ENCODE data around the gene SV2B. TPM values are rescaled to one million over a fixed set of nuclear protein-coding genes. Genes with fewer than 3 reads are reported as not detected.

The SV2B gene
- polyA plus RNA-seq, 1 donor = 2.4 TPM

DNA sequence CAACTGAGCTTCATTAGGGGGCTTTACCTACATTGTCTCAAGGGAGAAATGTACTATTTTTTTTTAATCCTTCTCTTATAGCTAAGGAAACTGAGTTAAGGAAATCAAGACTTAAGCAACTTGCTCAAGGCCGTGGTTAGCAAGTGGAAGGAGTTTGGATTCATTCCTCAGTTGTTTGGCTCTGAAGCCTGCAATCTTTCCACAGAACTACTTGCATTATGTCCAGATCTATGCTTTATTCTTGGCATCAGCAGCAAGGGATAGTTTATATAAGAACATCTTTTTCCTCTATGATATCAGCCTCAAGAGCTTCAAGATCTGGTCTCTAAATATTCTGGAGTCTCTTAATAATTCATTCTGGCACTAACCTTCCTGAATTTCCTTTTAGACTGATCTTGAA is 182.4 kb downstream of the SV2B start:
- DNase-seq = no peak
- H3K27me3 ChIP-seq (ENCODE audit: control insufficient read depth, insufficient read depth, low read length) = peaks cover 5% of the 10 kb centered on the region
- no peaks in the 10 kb centered on the region for H3K36me3 ChIP-seq (ENCODE audit: control insufficient read depth, insufficient read depth, low read length)
- 50% methylated on average over 1 of the region's 1 CpG for WGBS (ENCODE audit: insufficient coverage, low lambda C conversion rate)
- H3K9me3 ChIP-seq (ENCODE audit: control insufficient read depth, low read depth, low read length) = no peaks in the 10 kb centered on the region
- no peak overlapping the region for H3K27ac ChIP-seq (ENCODE audit: low read length)
- no peaks in the 10 kb centered on the region for H3K4me1 ChIP-seq (ENCODE audit: control insufficient read depth, insufficient read depth, low read length)
- no peak overlapping the region for H3K4me3 ChIP-seq (ENCODE audit: low read length)

DNA sequence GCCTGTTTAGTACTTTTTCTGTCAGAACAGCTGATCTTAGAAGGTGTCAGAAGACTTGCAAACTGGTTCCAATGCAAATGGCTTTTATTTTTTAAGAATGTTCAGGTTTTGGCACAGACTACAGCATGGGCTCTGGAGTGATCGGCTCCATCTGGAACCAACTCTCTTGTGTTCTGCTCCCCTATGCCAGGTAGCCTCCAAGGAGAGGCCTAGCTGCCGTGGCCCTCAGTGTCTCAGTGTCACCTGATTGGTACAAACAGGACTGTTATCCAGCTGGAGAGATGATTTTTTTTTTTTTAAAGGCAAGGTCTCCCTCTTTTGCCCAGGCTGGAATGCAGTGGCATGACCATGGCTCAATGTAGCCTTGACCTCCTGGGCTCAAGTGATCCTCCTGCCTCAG is 183.1 kb downstream of the SV2B start:
- H3K27ac ChIP-seq (ENCODE audit: low read length) = no peak overlapping the region
- peaks cover 9% of the 10 kb centered on the region for H3K27me3 ChIP-seq (ENCODE audit: control insufficient read depth, insufficient read depth, low read length)
- no peak overlapping the region for H3K4me3 ChIP-seq (ENCODE audit: low read length)
- H3K9me3 ChIP-seq (ENCODE audit: control insufficient read depth, low read depth, low read length) = no peaks in the 10 kb centered on the region
- H3K36me3 ChIP-seq (ENCODE audit: control insufficient read depth, insufficient read depth, low read length) = no peaks in the 10 kb centered on the region
- no peaks in the 10 kb centered on the region for H3K4me1 ChIP-seq (ENCODE audit: control insufficient read depth, insufficient read depth, low read length)
- WGBS (ENCODE audit: insufficient coverage, low lambda C conversion rate) = 60% methylated on average over 1 of the region's 2 CpGs
- no peak for DNase-seq

DNA sequence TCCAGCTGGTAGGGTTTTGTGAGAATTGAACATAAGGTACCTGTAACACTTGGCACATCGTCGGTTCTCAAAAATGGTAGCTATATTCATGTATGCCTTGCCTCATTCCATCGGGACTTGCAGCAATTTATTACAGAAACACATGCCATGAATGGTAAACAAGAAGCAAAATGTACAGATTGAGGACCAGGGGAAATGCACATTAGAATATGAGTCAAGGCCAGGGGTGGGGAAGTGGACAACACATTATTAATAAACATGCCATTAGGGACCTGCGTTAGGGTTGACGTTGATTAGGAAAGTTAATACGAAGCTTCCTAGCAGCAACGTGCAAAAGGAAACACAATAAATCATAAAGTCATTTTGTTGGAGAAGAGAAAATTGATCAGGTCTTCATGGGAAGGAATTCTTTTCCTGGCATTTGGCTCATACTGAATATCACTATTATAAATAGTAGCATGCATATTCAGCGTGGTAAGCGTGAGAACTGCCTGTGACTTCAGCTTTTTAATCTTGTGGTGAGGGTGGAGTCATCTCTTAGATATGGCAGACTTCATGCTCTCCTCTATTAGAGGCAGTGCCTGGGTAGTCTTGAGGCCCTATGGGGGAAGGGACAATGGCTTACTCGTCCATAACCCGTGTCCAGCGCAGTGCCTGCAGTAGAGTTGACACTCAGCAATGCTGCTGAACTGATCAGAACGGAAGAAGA is 184.9 kb downstream of the SV2B start:
- H3K36me3 ChIP-seq (ENCODE audit: control insufficient read depth, insufficient read depth, low read length) = no peaks in the 10 kb centered on the region
- no peak for DNase-seq
- no peak overlapping the region for H3K4me3 ChIP-seq (ENCODE audit: low read length)
- 91% methylated on average over 4 of the region's 13 CpGs for WGBS (ENCODE audit: insufficient coverage, low lambda C conversion rate)
- H3K27me3 ChIP-seq (ENCODE audit: control insufficient read depth, insufficient read depth, low read length) = peaks cover 9% of the 10 kb centered on the region
- H3K9me3 ChIP-seq (ENCODE audit: control insufficient read depth, low read depth, low read length) = no peaks in the 10 kb centered on the region
- no peak overlapping the region for H3K27ac ChIP-seq (ENCODE audit: low read length)
- H3K4me1 ChIP-seq (ENCODE audit: control insufficient read depth, insufficient read depth, low read length) = no peaks in the 10 kb centered on the region

DNA sequence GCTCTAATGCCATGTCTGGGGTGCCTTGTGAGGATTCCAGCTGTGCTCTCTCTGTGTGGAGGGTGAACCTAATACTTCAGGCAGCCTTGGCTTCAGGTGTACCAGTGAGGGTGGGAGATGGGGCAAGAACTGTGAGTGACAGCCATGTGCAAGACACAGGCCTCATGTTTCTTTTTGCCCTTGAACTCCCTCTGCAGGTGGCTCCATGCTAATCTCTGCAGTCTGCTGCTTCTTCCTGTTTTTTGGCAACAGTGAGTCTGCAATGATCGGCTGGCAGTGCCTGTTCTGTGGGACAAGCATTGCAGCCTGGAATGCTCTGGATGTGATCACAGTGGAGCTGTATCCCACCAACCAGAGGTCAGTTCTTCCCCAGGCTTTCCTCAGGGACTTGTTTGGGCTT is 189.3 kb downstream of the SV2B start:
- no peak for DNase-seq
- H3K9me3 ChIP-seq (ENCODE audit: control insufficient read depth, low read depth, low read length) = no peaks in the 10 kb centered on the region
- peaks cover 15% of the 10 kb centered on the region for H3K27me3 ChIP-seq (ENCODE audit: control insufficient read depth, insufficient read depth, low read length)
- no peak overlapping the region for H3K4me3 ChIP-seq (ENCODE audit: low read length)
- H3K27ac ChIP-seq (ENCODE audit: low read length) = no peak overlapping the region
- H3K4me1 ChIP-seq (ENCODE audit: control insufficient read depth, insufficient read depth, low read length) = no peaks in the 10 kb centered on the region
- H3K36me3 ChIP-seq (ENCODE audit: control insufficient read depth, insufficient read depth, low read length) = no peaks in the 10 kb centered on the region
- WGBS (ENCODE audit: insufficient coverage, low lambda C conversion rate) = no CpG with 5 or more reads among the region's 1 CpG

DNA sequence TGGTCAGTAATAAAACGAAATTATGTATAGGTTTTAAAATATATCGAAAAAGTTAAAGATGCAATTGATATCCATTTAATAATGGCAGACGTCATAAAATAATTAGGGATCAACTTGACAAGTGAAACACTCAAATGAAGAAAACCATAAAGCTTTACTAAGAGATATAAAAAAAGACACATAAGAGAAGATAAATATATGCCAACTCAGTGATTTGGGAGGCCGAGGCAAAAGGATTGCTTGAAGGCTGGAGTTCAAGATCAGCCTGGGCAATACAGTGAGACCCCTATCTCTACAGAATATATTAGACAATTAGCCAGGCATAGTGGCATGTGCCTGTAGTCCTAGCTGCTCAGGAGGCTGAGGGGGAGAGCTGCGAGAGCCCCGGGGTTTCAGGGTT is 190.5 kb downstream of the SV2B start:
- Histone ChIP-seq H3K27ac (ENCODE audit: low read length) (no peak overlapping the region), H3K27me3 (ENCODE audit: control insufficient read depth, insufficient read depth, low read length) (peaks cover 22% of the 10 kb centered on the region), H3K4me3 (ENCODE audit: low read length) (no peak overlapping the region), H3K4me1 (ENCODE audit: control insufficient read depth, insufficient read depth, low read length) (no peaks in the 10 kb centered on the region), H3K36me3 (ENCODE audit: control insufficient read depth, insufficient read depth, low read length) (no peaks in the 10 kb centered on the region), H3K9me3 (ENCODE audit: control insufficient read depth, low read depth, low read length) (no peaks in the 10 kb centered on the region)
- DNase-seq = no peak
- 100% methylated on average over 3 of the region's 6 CpGs for WGBS (ENCODE audit: insufficient coverage, low lambda C conversion rate)

DNA sequence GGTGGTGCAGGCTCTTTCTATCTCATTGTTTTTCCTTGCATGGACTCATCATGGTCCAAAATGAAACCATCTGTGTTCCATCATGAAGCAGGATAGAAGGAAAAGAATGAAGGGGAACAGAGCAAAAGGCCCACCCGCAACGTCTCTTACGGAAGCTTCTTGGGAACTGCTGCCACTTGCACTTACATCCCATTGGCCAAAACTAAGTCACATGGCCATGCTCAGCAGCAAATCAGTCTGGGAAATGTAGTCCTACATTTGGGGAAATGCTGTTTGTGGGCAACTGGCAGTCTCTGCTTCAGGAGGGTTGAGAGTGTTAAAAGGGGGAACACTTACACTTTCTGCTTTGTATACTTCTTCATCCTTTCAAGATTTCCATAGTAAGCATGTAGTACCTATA is 191.6 kb downstream of the SV2B start:
- no peak for DNase-seq

DNA sequence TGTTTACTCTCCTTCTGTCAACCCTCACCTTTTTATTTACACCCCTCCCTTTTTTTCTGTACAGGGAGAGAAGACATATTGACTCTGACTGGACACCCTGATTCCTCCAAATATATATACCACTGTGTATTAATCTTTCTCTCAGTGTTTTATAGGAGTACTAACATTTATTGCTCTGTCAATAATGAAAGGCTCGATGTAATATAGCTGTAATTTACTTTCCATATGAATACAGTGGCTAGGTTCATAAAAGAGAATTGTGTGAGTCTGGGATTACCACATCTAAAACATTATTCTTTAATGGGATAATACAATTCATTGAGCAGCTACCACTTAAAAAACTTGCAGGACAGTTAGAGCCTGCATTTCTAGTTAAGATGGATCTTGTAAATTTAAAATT is 194.3 kb downstream of the SV2B start:
- peaks cover 5% of the 10 kb centered on the region for H3K9me3 ChIP-seq (ENCODE audit: control insufficient read depth, low read depth, low read length)
- H3K4me1 ChIP-seq (ENCODE audit: control insufficient read depth, insufficient read depth, low read length) = no peaks in the 10 kb centered on the region
- no peak overlapping the region for H3K27ac ChIP-seq (ENCODE audit: low read length)
- no CpG with 5 or more reads among the region's 1 CpG for WGBS (ENCODE audit: insufficient coverage, low lambda C conversion rate)
- H3K27me3 ChIP-seq (ENCODE audit: control insufficient read depth, insufficient read depth, low read length) = peaks cover 16% of the 10 kb centered on the region
- H3K36me3 ChIP-seq (ENCODE audit: control insufficient read depth, insufficient read depth, low read length) = no peaks in the 10 kb centered on the region
- no peak overlapping the region for H3K4me3 ChIP-seq (ENCODE audit: low read length)
- DNase-seq = no peak

More for the DNA sequence above, 191.6 kb downstream of the SV2B start:
- no peaks in the 10 kb centered on the region for H3K4me1 ChIP-seq (ENCODE audit: control insufficient read depth, insufficient read depth, low read length)
- no CpG with 5 or more reads among the region's 3 CpGs for WGBS (ENCODE audit: insufficient coverage, low lambda C conversion rate)
- peaks cover 22% of the 10 kb centered on the region for H3K27me3 ChIP-seq (ENCODE audit: control insufficient read depth, insufficient read depth, low read length)
- no peaks in the 10 kb centered on the region for H3K36me3 ChIP-seq (ENCODE audit: control insufficient read depth, insufficient read depth, low read length)
- H3K27ac ChIP-seq (ENCODE audit: low read length) = no peak overlapping the region
- H3K9me3 ChIP-seq (ENCODE audit: control insufficient read depth, low read depth, low read length) = peaks cover 2% of the 10 kb centered on the region
- H3K4me3 ChIP-seq (ENCODE audit: low read length) = no peak overlapping the region

DNA sequence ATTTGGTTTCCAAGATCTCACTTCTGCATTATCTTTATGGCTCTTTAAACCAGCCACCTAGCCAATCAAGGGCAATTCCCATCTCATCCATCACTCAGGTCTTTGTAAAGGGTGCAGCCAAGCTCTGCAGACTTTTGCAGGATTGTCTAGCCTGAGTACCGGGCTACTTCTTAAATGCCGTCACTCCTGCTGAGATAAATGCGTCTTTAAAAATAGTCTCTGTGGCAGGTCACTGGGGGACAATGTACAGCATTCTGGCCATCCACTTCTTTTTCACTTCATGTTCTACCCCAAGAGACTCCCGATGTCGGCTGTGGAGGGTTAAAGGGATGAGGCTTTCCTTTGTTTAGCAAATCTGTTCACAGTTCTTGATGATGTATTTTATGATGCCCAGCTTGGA is 194.7 kb downstream of the SV2B start:
- DNase-seq = no peak
- Histone ChIP-seq H3K36me3 (ENCODE audit: control insufficient read depth, insufficient read depth, low read length) (no peaks in the 10 kb centered on the region), H3K4me1 (ENCODE audit: control insufficient read depth, insufficient read depth, low read length) (no peaks in the 10 kb centered on the region), H3K9me3 (ENCODE audit: control insufficient read depth, low read depth, low read length) (peaks cover 5% of the 10 kb centered on the region), H3K27ac (ENCODE audit: low read length) (no peak overlapping the region), H3K27me3 (ENCODE audit: control insufficient read depth, insufficient read depth, low read length) (peaks cover 16% of the 10 kb centered on the region), H3K4me3 (ENCODE audit: low read length) (no peak overlapping the region)
- no CpG with 5 or more reads among the region's 5 CpGs for WGBS (ENCODE audit: insufficient coverage, low lambda C conversion rate)

DNA sequence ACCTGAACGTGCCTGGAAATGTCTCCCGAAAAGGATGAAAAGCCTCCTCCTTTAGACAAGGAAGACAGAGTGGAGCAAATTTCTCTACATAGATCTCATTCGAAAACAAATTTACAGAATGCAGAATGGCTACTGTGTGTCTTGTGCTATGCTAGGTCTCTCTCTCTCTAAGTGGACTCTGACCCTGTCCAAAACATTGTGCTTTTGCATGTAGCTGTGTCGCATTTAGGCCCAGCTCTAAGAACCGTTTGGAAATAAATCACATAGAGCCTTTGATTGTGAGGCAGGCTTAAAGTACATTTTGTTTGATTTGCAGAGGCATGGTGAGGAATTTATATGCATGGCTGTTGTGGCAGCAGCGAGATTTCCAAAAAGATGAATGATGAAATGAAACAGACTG is 198.0 kb downstream of the SV2B start:
- Histone ChIP-seq H3K4me3 (ENCODE audit: low read length) (no peak overlapping the region), H3K9me3 (ENCODE audit: control insufficient read depth, low read depth, low read length) (peaks cover 5% of the 10 kb centered on the region), H3K27ac (ENCODE audit: low read length) (no peak overlapping the region), H3K4me1 (ENCODE audit: control insufficient read depth, insufficient read depth, low read length) (peaks cover 2% of the 10 kb centered on the region), H3K36me3 (ENCODE audit: control insufficient read depth, insufficient read depth, low read length) (no peaks in the 10 kb centered on the region), H3K27me3 (ENCODE audit: control insufficient read depth, insufficient read depth, low read length) (peaks cover 15% of the 10 kb centered on the region)
- 100% methylated on average over 2 of the region's 6 CpGs for WGBS (ENCODE audit: insufficient coverage, low lambda C conversion rate)
- no peak for DNase-seq

DNA sequence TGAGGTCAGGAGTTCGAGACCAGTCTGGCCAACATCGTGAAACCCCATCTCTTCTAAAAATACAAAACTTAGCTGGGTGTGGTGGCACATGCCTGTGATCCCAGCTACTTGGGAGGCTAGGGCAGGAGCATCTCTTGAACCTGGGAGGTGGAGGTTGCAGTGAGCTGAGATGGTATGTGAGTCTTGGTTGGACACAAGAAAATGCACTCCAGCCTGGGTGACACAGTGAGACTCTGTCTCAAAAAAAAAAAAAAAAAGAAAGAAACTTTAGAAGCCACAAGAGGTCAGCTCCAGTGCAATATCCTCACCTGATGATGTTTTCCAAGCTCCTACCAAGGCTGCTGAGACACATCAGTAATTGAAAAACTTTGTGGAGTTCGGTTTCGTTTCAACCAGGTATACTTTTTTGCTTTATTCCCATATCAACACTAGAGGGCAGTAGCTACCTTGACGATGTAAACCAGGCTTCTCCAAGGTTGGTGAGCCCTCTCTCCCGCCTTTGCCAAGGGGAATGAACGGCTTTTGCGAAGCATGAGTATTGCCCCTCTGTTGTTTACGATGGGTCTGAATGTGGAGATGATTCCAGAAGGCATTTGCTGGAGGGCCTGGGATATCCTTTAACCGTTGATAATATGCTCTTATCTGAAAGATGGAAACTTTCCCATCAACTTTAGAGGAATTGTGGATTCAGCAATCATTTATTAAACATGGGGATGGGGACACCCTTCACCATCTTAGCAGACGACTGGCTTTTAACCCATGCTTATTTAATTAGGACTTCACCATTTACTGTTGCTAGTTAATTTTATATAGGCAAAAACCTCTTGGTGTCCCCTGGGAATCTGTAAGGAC is 202.8 kb downstream of the SV2B start:
- no peaks in the 10 kb centered on the region for H3K36me3 ChIP-seq (ENCODE audit: control insufficient read depth, insufficient read depth, low read length)
- peaks cover 31% of the 10 kb centered on the region for H3K27me3 ChIP-seq (ENCODE audit: control insufficient read depth, insufficient read depth, low read length)
- no peaks in the 10 kb centered on the region for H3K9me3 ChIP-seq (ENCODE audit: control insufficient read depth, low read depth, low read length)
- WGBS (ENCODE audit: insufficient coverage, low lambda C conversion rate) = no CpG with 5 or more reads among the region's 11 CpGs
- no peak overlapping the region for H3K27ac ChIP-seq (ENCODE audit: low read length)
- DNase-seq = peak; percentile 52 to 54
- no peak overlapping the region for H3K4me3 ChIP-seq (ENCODE audit: low read length)
- H3K4me1 ChIP-seq (ENCODE audit: control insufficient read depth, insufficient read depth, low read length) = peaks cover 2% of the 10 kb centered on the region

Data from large intestine (tissue), 3 donors.